NCI-H345 (cell line): ENCODE measurements around the gene CUL5.

Experiments used
- DNase-seq: peaks from one replicate; lab custom pipeline; 2025; lab: John Stamatoyannopoulos, UW

Gene CUL5

GRCh38 chr11:108008656-108009496 lies at the start of gene CUL5:
Gene CUL5, plus strand, starts transcription at chr11:108008898. Its CDS starts 451 bp downstream, at chr11:108009349.
- peak; percentile 93 for DNase-seq

- DNase-seq: no peak
Observed at GRCh38 chr11:107961480-107961879, 47.2 kb upstream of the CUL5 start.

- no peak for DNase-seq
Observed at GRCh38 chr11:107962181-107962580, 46.5 kb upstream of the CUL5 start.

- DNase-seq: no peak
Observed at GRCh38 chr11:107963091-107963490, 45.6 kb upstream of the CUL5 start.

GRCh38 chr11:107969219-107969618 lies 39.5 kb upstream of the CUL5 start:
- DNase-seq: no peak

- no peak for DNase-seq
Observed at GRCh38 chr11:107970049-107970448, 38.6 kb upstream of the CUL5 start.

GRCh38 chr11:107973641-107974040 lies 35.1 kb upstream of the CUL5 start:
- DNase-seq: no peak

GRCh38 chr11:107988397-107989158 lies 20.1 kb upstream of the CUL5 start:
- no peak for DNase-seq

GRCh38 chr11:107991868-107992414 lies 16.8 kb upstream of the CUL5 start:
- no peak for DNase-seq

GRCh38 chr11:107996006-107996776 lies 12.5 kb upstream of the CUL5 start:
- no peak for DNase-seq

- no peak for DNase-seq
Observed at GRCh38 chr11:107998761-107999160, 9.9 kb upstream of the CUL5 start.

GRCh38 chr11:107999759-108000455 lies 8.8 kb upstream of the CUL5 start:
- peak; percentile 15 for DNase-seq

- no peak for DNase-seq
Observed at GRCh38 chr11:108002476-108002875, 6.2 kb upstream of the CUL5 start.

GRCh38 chr11:108003623-108004022 lies 5.1 kb upstream of the CUL5 start:
- no peak for DNase-seq

- DNase-seq: no peak
Observed at GRCh38 chr11:108007819-108008218, 879 bp upstream of the CUL5 start.

- DNase-seq: no peak
Observed at GRCh38 chr11:108009497-108010370, 1.0 kb downstream of the CUL5 start.

- no peak for DNase-seq
Observed at GRCh38 chr11:108012139-108012725, 3.5 kb downstream of the CUL5 start.

GRCh38 chr11:108016647-108017046 lies 7.9 kb downstream of the CUL5 start:
- no peak for DNase-seq

GRCh38 chr11:108018708-108019107 lies 10.0 kb downstream of the CUL5 start:
- DNase-seq: no peak
